Stimulated activated CD4-positive, alpha-beta T cell treated with anti-CD3 and anti-CD28 coated beads, Interleukin-4, amount 100 ng/mL, for 24 hours (primary cell): Measurements from ENCODE around the gene SAE1.
"Not testable (repeated sequence)": the region's sequence is repeated elsewhere in the genome, so short reads cannot be mapped to it uniquely, and the experiment has no call there.

Experiments used
- DNase-seq: peaks from one replicate; pipeline ENCODE4 v3.0.0-alpha.2; 2020

The SAE1 gene

GRCh38 chr19:47241919-47242577 is 111.4 kb downstream of the SAE1 start:
- no peak for DNase-seq

GRCh38 chr19:47243364-47243775 is 112.7 kb downstream of the SAE1 start:
- no peak for DNase-seq

- peak; percentile 91 for DNase-seq
Observed at GRCh38 chr19:47243776-47244547, 113.3 kb downstream of the SAE1 start.

GRCh38 chr19:47247308-47247990 is 116.8 kb downstream of the SAE1 start:
- peak; percentile 84 for DNase-seq

- DNase-seq, result not testable (repeated sequence)
Observed at GRCh38 chr19:47253016-47253415, 122.4 kb downstream of the SAE1 start.

- DNase-seq, result no peak
Observed at GRCh38 chr19:47253467-47253881, 122.8 kb downstream of the SAE1 start.

GRCh38 chr19:47253970-47254369 is 123.3 kb downstream of the SAE1 start:
- no peak for DNase-seq

GRCh38 chr19:47255879-47256692 is 125.5 kb downstream of the SAE1 start, which contains the start of gene CCDC9:
Gene CCDC9 (plus strand): TSS chr19:47256525. CDS start chr19:47258401, 1,876 bp downstream.
- DNase-seq, result peak; percentile 96

GRCh38 chr19:47256693-47257410 is 126.2 kb downstream of the SAE1 start:
- DNase-seq, result peak; percentile 100

GRCh38 chr19:47257411-47258169 is 127.0 kb downstream of the SAE1 start:
- no peak for DNase-seq

- no peak for DNase-seq
Observed at GRCh38 chr19:47258434-47258833, 127.8 kb downstream of the SAE1 start.

- no peak for DNase-seq
Observed at GRCh38 chr19:47258895-47259555, 128.4 kb downstream of the SAE1 start.
